Measurements from ENCODE around the gene RAB5B. TPM values are rescaled to one million over a fixed set of nuclear protein-coding genes. Genes with fewer than 3 reads are reported as not detected.
A peak's percentile ranks its signal among the peaks of the same experiment; 100 is the strongest.
"Not testable (repeated sequence)": the region's sequence is repeated elsewhere in the genome, so short reads cannot be mapped to it uniquely, and the experiment has no call there.

RAB5B gene
- total RNA-seq, 1 donor from 2014 or later, result 111 TPM

GRCh38 chr12:55942055-55942454 is 31.8 kb upstream of the RAB5B start:
- no peak for ATAC-seq

GRCh38 chr12:55942577-55943136 is 31.2 kb upstream of the RAB5B start:
- ATAC-seq, result no peak

- ATAC-seq, result no peak
These were observed 27.3 kb upstream of the RAB5B start for GRCh38 chr12:55946553-55946952.

- peak; percentile 3 for ATAC-seq
These were observed 18.5 kb upstream of the RAB5B start for GRCh38 chr12:55955344-55955743.

- peak; percentile 75 for ATAC-seq
These were observed 17.9 kb upstream of the RAB5B start for GRCh38 chr12:55955800-55956508.

- ATAC-seq, result peak; percentile 77
These were observed 16.6 kb upstream of the RAB5B start for GRCh38 chr12:55957106-55957859.

GRCh38 chr12:55963760-55964159 is 10.1 kb upstream of the RAB5B start:
- no peak for ATAC-seq

- no peak for ATAC-seq
These were observed 8.6 kb upstream of the RAB5B start for GRCh38 chr12:55965240-55965639.

- ATAC-seq, result peak; percentile 14
These were observed 7.9 kb upstream of the RAB5B start, which contains the start of gene PMEL for GRCh38 chr12:55965941-55966407. PMEL (minus strand) TSS chr12:55966042; CDS start chr12:55966011, 31 bp downstream.

GRCh38 chr12:55966408-55967281 is 7.2 kb upstream of the RAB5B start, which contains the start of gene CDK2:
CDK2 (plus strand) TSS chr12:55966830; CDS start chr12:55967009, 179 bp downstream.
- ATAC-seq, result peak; percentile 89

GRCh38 chr12:55969356-55969755 is 4.5 kb upstream of the RAB5B start:
- ATAC-seq, result no peak

GRCh38 chr12:55970775-55971174 is 3.1 kb upstream of the RAB5B start:
- no peak for ATAC-seq

- ATAC-seq, result no peak
These were observed 1.8 kb upstream of the RAB5B start for GRCh38 chr12:55972042-55972441.

GRCh38 chr12:55972456-55972855 is 1.4 kb upstream of the RAB5B start:
- ATAC-seq, result no peak

- peak; percentile 12 for ATAC-seq
These were observed 823 bp upstream of the RAB5B start for GRCh38 chr12:55972911-55973598.

GRCh38 chr12:55974308-55974730 is 441 bp downstream of the RAB5B start:
- ATAC-seq, result peak; percentile 49

GRCh38 chr12:55978393-55978792 is 4.5 kb downstream of the RAB5B start:
- ATAC-seq, result no peak

- ATAC-seq, result no peak
These were observed 5.2 kb downstream of the RAB5B start for GRCh38 chr12:55979069-55979468.

- ATAC-seq, result not testable (repeated sequence)
These were observed 8.0 kb downstream of the RAB5B start for GRCh38 chr12:55981882-55982281.

- ATAC-seq, result no peak
These were observed 8.6 kb downstream of the RAB5B start for GRCh38 chr12:55982319-55982936.

- ATAC-seq, result no peak
These were observed 9.5 kb downstream of the RAB5B start for GRCh38 chr12:55983232-55983842.
